ENCODE results near the gene CTU1. TPM values are rescaled to one million over a fixed set of nuclear protein-coding genes. Genes with fewer than 3 reads are reported as not detected.
A peak's percentile ranks its signal among the peaks of the same experiment; 100 is the strongest.

The CTU1 gene
- total and polyA plus RNA-seq, 10 donors = 1.1 to 8.2 (median 6.0) TPM

DNA sequence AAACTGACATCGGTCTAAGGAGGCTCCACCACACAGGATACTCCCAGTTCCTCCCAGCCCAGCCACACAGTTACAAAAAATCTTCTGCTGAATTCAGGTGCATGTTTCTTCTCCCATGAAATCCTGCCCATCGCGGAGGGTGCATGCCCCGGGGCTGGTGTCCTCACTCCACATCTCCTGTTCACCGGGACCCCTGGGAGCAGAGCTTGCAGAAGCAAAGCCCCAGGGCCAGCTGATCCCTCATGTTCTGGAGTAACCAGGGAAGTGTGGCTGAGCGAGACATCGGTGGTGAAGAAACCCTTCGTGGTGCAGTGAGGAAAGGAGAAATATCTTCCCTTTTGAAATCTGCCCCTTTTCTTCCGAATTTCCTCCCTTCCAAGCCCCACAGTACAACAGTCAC, 15.6 kb upstream of the CTU1 start:
- Histone ChIP-seq H3K4me3 (peak overlapping the region in 2 of 8 donors; percentile 6 to 62), H3K9me3 (no peaks in the 10 kb centered on the region), H3K27ac (peak overlapping the region; percentile 4 to 97 (median 88)), H3K4me1 (peaks cover 0 to 87% (median 30%) of the 10 kb centered on the region in 6 donors), H3K36me3 (peaks cover 0 to 15% (median 0%) of the 10 kb centered on the region in 6 donors), H3K27me3 (replicated peaks in 1 of 7) (peaks cover 0 to 4% (median 0%) of the 10 kb centered on the region in 7 donors)
- peak; percentile 82 for DNase-seq
- no peak for TF ChIP-seq POLR2AphosphoS5 (IDR thresholded peaks at IDR 0.05)
- TF ChIP-seq POLR2A (IDR thresholded peaks at IDR 0.05) = no peak
- TF ChIP-seq, protein P1, sequence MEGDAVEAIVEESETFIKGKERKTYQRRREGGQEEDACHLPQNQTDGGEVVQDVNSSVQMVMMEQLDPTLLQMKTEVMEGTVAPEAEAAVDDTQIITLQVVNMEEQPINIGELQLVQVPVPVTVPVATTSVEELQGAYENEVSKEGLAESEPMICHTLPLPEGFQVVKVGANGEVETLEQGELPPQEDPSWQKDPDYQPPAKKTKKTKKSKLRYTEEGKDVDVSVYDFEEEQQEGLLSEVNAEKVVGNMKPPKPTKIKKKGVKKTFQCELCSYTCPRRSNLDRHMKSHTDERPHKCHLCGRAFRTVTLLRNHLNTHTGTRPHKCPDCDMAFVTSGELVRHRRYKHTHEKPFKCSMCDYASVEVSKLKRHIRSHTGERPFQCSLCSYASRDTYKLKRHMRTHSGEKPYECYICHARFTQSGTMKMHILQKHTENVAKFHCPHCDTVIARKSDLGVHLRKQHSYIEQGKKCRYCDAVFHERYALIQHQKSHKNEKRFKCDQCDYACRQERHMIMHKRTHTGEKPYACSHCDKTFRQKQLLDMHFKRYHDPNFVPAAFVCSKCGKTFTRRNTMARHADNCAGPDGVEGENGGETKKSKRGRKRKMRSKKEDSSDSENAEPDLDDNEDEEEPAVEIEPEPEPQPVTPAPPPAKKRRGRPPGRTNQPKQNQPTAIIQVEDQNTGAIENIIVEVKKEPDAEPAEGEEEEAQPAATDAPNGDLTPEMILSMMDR (IDR thresholded peaks at IDR 0.05 in 8 of 11, conservative IDR thresholded peaks at IDR 0.05 in 3 of 11) = no peak
- 49 to 64% (median 59%) methylated on average over 9 of the region's 9 CpGs for WGBS, 5 donors
- intact Hi-C loops (cut with DNase I; ENCODE audit: low total_unique reads) = no loop called here

DNA sequence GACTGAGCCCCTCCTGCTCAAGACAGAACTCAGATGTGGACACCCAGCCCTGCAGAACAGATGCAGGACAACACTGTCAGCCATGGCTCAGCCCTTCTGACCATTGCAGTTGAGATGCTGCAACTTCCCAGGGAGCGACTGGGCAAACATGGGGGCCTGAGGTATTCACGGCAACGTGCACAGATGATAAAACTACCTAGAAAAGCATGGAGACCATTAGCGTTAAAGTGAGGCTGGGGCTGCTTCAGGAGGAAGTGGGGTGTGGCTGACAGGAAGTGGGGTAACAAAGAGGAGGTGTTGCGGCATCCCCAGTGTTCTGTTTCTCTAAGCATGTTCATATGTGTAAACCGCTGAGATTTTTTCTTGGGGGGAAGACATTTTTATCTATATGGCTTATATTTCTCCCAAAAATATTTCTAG, 15.2 kb upstream of the CTU1 start:
- WGBS, 5 donors = 23 to 43% (median 34%) methylated on average over 6 of the region's 6 CpGs

DNA sequence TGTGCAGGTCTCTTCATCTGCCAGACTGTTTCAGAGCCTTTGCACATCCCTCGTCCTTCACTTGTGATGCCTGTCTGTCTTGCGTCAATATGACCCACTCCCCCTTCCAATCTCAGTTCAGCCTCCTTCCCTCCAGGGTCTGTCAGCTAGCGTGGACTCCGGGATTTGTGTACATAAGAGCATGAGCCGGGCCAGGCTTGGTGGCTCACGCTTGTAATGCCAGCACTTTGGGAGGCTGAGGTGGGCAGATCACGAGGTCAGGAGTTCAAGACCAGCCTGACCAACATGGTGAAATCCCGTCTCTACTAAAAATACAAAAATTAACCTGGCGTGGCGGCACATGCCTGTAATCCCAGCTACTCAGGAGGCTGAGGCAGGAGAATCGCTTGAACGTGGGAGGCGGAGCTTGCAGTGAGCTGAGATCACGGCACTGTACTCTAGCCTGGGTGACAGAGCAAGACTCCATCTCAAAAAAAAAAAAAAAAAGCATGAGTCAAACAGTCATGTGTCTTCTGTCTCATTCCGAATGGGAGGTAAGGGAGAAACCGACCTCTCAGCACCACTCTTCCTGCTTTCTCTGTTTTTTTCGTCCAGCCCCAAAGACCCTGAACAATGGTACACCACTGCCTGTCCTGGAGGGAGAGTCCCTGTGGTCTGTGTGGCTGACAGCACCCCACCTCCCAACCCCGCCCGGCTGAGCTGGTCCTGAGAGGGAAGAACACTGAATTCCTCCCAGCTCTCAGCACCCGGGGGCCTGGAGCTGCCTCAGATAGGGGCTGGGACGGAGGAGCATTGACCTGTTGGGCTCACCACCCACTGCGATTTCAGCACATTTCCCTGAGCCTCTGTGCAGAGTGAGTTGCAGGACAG, 14.1 kb upstream of the CTU1 start:
- Histone ChIP-seq H3K4me3 (peak overlapping the region in 1 of 8 donors; percentile 62), H3K36me3 (peaks cover 0 to 2% (median 0%) of the 10 kb centered on the region in 6 donors), H3K4me1 (peaks cover 0 to 72% (median 30%) of the 10 kb centered on the region in 6 donors), H3K27ac (peak overlapping the region; percentile 4 to 97 (median 88)), H3K27me3 (replicated peaks in 1 of 7) (peaks cover 0 to 4% (median 0%) of the 10 kb centered on the region in 7 donors), H3K9me3 (no peaks in the 10 kb centered on the region)
- TF ChIP-seq POLR2AphosphoS5 (IDR thresholded peaks at IDR 0.05) (peak in 2 of 3 donors; percentile 46 to 47), POLR2A (IDR thresholded peaks at IDR 0.05) (no peak)
- TF ChIP-seq, protein P1 (IDR thresholded peaks at IDR 0.05 in 8 of 11, conservative IDR thresholded peaks at IDR 0.05 in 3 of 11) = no peak
- DNase-seq = peak; percentile 78
- intact Hi-C loops (cut with DNase I; ENCODE audit: low total_unique reads) = no loop called here
- WGBS, 5 donors = 81 to 85% (median 83%) methylated on average over 22 of the region's 22 CpGs

More for the DNA sequence above, 15.2 kb upstream of the CTU1 start:
- H3K27ac ChIP-seq = peak overlapping the region; percentile 4 to 97 (median 88)
- H3K36me3 ChIP-seq = peaks cover 0 to 10% (median 0%) of the 10 kb centered on the region in 6 donors
- peak in 1 of 3 donors; percentile 68 for TF ChIP-seq POLR2AphosphoS5 (IDR thresholded peaks at IDR 0.05)
- TF ChIP-seq, protein P1 (IDR thresholded peaks at IDR 0.05 in 8 of 11, conservative IDR thresholded peaks at IDR 0.05 in 3 of 11) = no peak
- peaks cover 0 to 83% (median 30%) of the 10 kb centered on the region in 6 donors for H3K4me1 ChIP-seq
- peak overlapping the region in 2 of 8 donors; percentile 6 to 62 for H3K4me3 ChIP-seq
- DNase-seq = peak; percentile 85
- intact Hi-C loops (cut with DNase I; ENCODE audit: low total_unique reads) = no loop called here
- no peaks in the 10 kb centered on the region for H3K9me3 ChIP-seq
- H3K27me3 ChIP-seq (replicated peaks in 1 of 7) = peaks cover 0 to 4% (median 0%) of the 10 kb centered on the region in 7 donors

DNA sequence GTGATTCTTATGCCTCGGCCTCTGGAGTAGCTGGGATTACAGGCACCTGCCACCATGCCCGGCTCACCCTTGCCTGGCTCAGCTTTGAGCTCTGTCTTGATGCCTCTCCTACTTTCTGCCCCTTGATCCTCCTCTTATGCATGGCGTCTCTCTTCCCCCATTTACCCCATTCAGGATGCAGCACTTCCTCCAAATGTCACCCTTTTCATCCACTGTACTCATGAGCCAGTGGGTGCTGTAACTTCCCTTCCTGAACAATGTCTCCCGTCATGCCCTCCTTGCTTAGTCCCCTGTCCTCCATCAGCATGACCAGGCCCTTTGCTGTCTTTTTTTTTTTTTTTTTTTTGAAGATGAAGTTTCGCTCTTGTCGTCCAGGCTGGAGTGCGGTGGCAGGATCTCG, 13.0 kb upstream of the CTU1 start:
- peak; percentile 70 for DNase-seq
- H3K4me1 ChIP-seq = peaks cover 0 to 65% (median 30%) of the 10 kb centered on the region in 6 donors
- WGBS, 5 donors = 70 to 87% (median 76%) methylated on average over 8 of the region's 8 CpGs
- peak overlapping the region in 7 of 8 donors; percentile 10 to 97 (median 90) for H3K27ac ChIP-seq
- H3K9me3 ChIP-seq = no peaks in the 10 kb centered on the region
- TF ChIP-seq POLR2AphosphoS5 (IDR thresholded peaks at IDR 0.05) (peak in 1 of 3 donors; percentile 54), POLR2A (IDR thresholded peaks at IDR 0.05) (no peak)
- intact Hi-C loops (cut with DNase I; ENCODE audit: low total_unique reads) = no loop called here
- peaks cover 0 to 4% (median 0%) of the 10 kb centered on the region in 7 donors for H3K27me3 ChIP-seq (replicated peaks in 1 of 7)
- no peaks in the 10 kb centered on the region for H3K36me3 ChIP-seq
- H3K4me3 ChIP-seq = no peak overlapping the region
